Lower leg skin (tissue), 4 donors: Measurements from ENCODE around the gene JPT1. TPM values are rescaled to one million over a fixed set of nuclear protein-coding genes. Genes with fewer than 3 reads are reported as not detected.

Experiments used
- DNase-seq, 2 donors: peaks; one replicate each; pipeline ENCODE4 v3.0.0-alpha.2; 2019; ENCODE audit warnings: low spot score in 2 of 2
- H3K4me3 ChIP-seq: fragments of 200-600 bp; sonication (generic); 2 replicates; pipeline ENCODE4 v1.5.1; 2017; ENCODE audit warnings: mild to moderate bottlenecking, low read depth; ENCODE audit not compliant: poor library complexity, severe bottlenecking
- CTCF ChIP-seq, 3 donors: fragments of 450-650 bp; IDR thresholded peaks; one replicate each; pipeline ENCODE4 v1.5.1; 2016; ENCODE audit warnings: antibody characterized with exemption in 3 of 3, mild to moderate bottlenecking in 3 of 3, moderate library complexity in 2 of 3
- POLR2A ChIP-seq, 2 donors: fragments of 450-650 bp; IDR thresholded peaks; one replicate each; pipeline ENCODE4 v1.6.1; 2016 to 2017; ENCODE audit warnings: antibody characterized with exemption in 2 of 2, mild to moderate bottlenecking in 1 of 2, moderate library complexity in 1 of 2
- WGBS, 2 donors: methylation state at CpG; one replicate each; pipeline ENCODE4 v1.1.5; 2018; 5-methylcytosine and 5-hydroxymethylcytosine counted together
- intact Hi-C: fragments of 100-400 bp; cut with DNase I; formaldehyde crosslinking; loops from one replicate; pipeline ENCODE4 v1.15.0; 2023; ENCODE audit warnings: low total_unique reads
- total RNA-seq, 4 donors: library from RNA; depleted of rRNA; stranded (reverse); fragments of >200 nt; gene quantifications; one replicate each; pipeline ENCODE4 v1.1.0, GENCODE V29; 2016

JPT1 gene
- total RNA-seq, 4 donors from 2014 or later, result 30.2 to 56.4 (median 37.1) TPM

- H3K4me3 ChIP-seq, result no peak overlapping the region
- TF ChIP-seq CTCF (IDR thresholded peaks at IDR 0.05), result no peak
- TF ChIP-seq POLR2A (IDR thresholded peaks at IDR 0.05), result no peak
- 72 to 84% methylated on average over 10 of the region's 10 CpGs for WGBS, 2 donors
- intact Hi-C loops, result no loop called here
- DNase-seq, result no peak
Observed at GRCh38 chr17:75091855-75092327, 62.4 kb downstream of the JPT1 start.

GRCh38 chr17:75090871-75091854 is 63.1 kb downstream of the JPT1 start:
- H3K4me3 ChIP-seq, result no peak overlapping the region
- WGBS, 2 donors, result 40 to 45% methylated on average over 19 of the region's 19 CpGs
- intact Hi-C loops, result no loop called here
- no peak for DNase-seq
- TF ChIP-seq CTCF (IDR thresholded peaks at IDR 0.05), result no peak
- no peak for TF ChIP-seq POLR2A (IDR thresholded peaks at IDR 0.05)

- peak overlapping the region; percentile 56 for H3K4me3 ChIP-seq
- intact Hi-C loops, result no loop called here
- WGBS, 2 donors, result 60 to 71% methylated on average over 8 to 10 of the region's 11 CpGs
- DNase-seq, result no peak
- TF ChIP-seq POLR2A (IDR thresholded peaks at IDR 0.05), result no peak
- no peak for TF ChIP-seq CTCF (IDR thresholded peaks at IDR 0.05)
Observed at GRCh38 chr17:75088465-75089417, 65.6 kb downstream of the JPT1 start.

GRCh38 chr17:75087558-75088453 is 66.5 kb downstream of the JPT1 start, which contains the start of gene SLC16A5:
TSS of gene SLC16A5 (plus strand) at chr17:75087954. CDS start at chr17:75093637, 5,683 bp downstream.
- peak within 1 kb of the TSS; percentile 56 for H3K4me3 ChIP-seq
- TF ChIP-seq POLR2A (IDR thresholded peaks at IDR 0.05), result no peak
- intact Hi-C loops, result no loop called here
- WGBS, 2 donors, result 5 to 8% methylated on average over 29 to 47 of the region's 69 CpGs
- peak; percentile 84 to 98 for DNase-seq

GRCh38 chr17:75087182-75087557 is 67.1 kb downstream of the JPT1 start:
- intact Hi-C loops, result no loop called here
- WGBS, 2 donors, result 49 to 55% methylated on average over 12 of the region's 12 CpGs
- DNase-seq, result no peak
- TF ChIP-seq CTCF (IDR thresholded peaks at IDR 0.05) (no peak), POLR2A (IDR thresholded peaks at IDR 0.05) (no peak)
- peak overlapping the region; percentile 56 for H3K4me3 ChIP-seq
